Measurements from ENCODE around the gene CTNND1.

DNA sequence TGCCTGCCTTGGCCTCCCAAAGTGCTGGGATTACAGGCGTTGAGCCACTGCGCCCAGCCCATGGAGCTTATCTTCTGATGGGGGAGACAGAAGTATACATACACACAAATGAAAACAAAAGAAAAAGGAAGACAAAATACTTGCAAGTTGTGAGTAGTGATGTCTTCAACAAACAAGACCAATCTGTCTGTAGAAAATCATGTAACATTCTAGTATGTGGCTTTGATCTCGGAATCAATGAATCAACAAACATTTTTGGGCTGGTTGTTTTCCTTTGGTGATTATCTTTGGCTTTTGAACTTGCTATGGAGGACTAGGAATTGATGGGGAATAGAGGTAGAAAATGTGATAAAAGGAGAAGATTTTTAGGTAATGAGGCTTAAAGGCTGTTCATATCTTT lies 3.4 kb upstream of the CTNND1 start:
- TF ChIP-seq, protein P1, sequence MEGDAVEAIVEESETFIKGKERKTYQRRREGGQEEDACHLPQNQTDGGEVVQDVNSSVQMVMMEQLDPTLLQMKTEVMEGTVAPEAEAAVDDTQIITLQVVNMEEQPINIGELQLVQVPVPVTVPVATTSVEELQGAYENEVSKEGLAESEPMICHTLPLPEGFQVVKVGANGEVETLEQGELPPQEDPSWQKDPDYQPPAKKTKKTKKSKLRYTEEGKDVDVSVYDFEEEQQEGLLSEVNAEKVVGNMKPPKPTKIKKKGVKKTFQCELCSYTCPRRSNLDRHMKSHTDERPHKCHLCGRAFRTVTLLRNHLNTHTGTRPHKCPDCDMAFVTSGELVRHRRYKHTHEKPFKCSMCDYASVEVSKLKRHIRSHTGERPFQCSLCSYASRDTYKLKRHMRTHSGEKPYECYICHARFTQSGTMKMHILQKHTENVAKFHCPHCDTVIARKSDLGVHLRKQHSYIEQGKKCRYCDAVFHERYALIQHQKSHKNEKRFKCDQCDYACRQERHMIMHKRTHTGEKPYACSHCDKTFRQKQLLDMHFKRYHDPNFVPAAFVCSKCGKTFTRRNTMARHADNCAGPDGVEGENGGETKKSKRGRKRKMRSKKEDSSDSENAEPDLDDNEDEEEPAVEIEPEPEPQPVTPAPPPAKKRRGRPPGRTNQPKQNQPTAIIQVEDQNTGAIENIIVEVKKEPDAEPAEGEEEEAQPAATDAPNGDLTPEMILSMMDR (IDR thresholded peaks at IDR 0.05), result no peak
- no peak for TF ChIP-seq POLR2A (IDR thresholded peaks at IDR 0.05)

Data from sigmoid colon (tissue), 3 donors.